Esophagus muscularis mucosa (tissue), 3 donors: ENCODE data around the gene CDH22.

ENCODE experiments used
- CTCF ChIP-seq, 3 experiments: fragments of 200-600 bp in 2 of 3; fragments of 450-650 bp in 1 of 3; sonication (generic) in 2 of 3; IDR thresholded peaks; one replicate each; pipeline ENCODE4 v1.5.1; 2017 to 2019; ENCODE audit warnings: antibody characterized with exemption in 3 of 3, mild to moderate bottlenecking in 2 of 3, moderate library complexity in 1 of 3
- POLR2A ChIP-seq: fragments of 450-650 bp; IDR thresholded peaks from one replicate; pipeline ENCODE4 v1.6.1; 2017; ENCODE audit warnings: antibody characterized with exemption, moderate library complexity, mild to moderate bottlenecking, low read depth
- POLR2AphosphoS5 ChIP-seq, 2 donors: sonication (generic); formaldehyde crosslinking; IDR thresholded peaks; one replicate each; pipeline ENCODE4 v1.6.1; 2017; ENCODE audit warnings: antibody characterized with exemption in 2 of 2

- TF ChIP-seq CTCF (IDR thresholded peaks at IDR 0.05) (no peak), POLR2A (no peak), POLR2AphosphoS5 (IDR thresholded peaks at IDR 0.05) (no peak)
Observed at GRCh38 chr20:46268131-46268614, 40.1 kb downstream of the CDH22 start.
